ENCODE results near the gene PPM1L.

GRCh38 chr3:161126495-161126894 lies 370.5 kb downstream of the PPM1L start:
- TF ChIP-seq CTCF (IDR thresholded peaks at IDR 0.05; ENCODE audit: low read depth, low read length, poor library complexity, severe bottlenecking) = no peak
- no peak for TF ChIP-seq EZH2phosphoT487 (IDR thresholded peaks at IDR 0.05; ENCODE audit: borderline replicate concordance, low read length)
